Endometrial microvascular endothelial cells (primary cell): ENCODE measurements around the gene FBXO7. TPM values are rescaled to one million over a fixed set of nuclear protein-coding genes. Genes with fewer than 3 reads are reported as not detected.

Source experiments
- in situ Hi-C: cut with HindIII; loops from 2 replicates; pipeline ENCODE4 v1.10.0; 2017; ENCODE audit warnings: low sequenced_read_pairs, low pct_unique_long_range_greater_than_20kb; ENCODE audit errors: inconsistent ontology term
- total RNA-seq: library from RNA; depleted of rRNA; stranded (reverse); fragments of >200 nt; gene quantifications from one replicate; pipeline ENCODE4 v1.2.3, GENCODE V29; 2015; ENCODE audit errors: inconsistent ontology term

FBXO7 gene
- total RNA-seq, 1 donor from 2014 or later, result 102 TPM

GRCh38 chr22:32527756-32528155 is 53.1 kb downstream of the FBXO7 start:
- in situ Hi-C loops, result no loop called here

- in situ Hi-C loops, result no loop called here
Observed at GRCh38 chr22:32528316-32528715, 53.7 kb downstream of the FBXO7 start.

- in situ Hi-C loops, result no loop called here
Observed at GRCh38 chr22:32528984-32529982, 54.7 kb downstream of the FBXO7 start.

GRCh38 chr22:32531228-32531627 is 56.6 kb downstream of the FBXO7 start:
- in situ Hi-C loops, result no loop called here

- in situ Hi-C loops, result no loop called here
Observed at GRCh38 chr22:32531931-32532819, 57.6 kb downstream of the FBXO7 start.

GRCh38 chr22:32532820-32533128 is 58.2 kb downstream of the FBXO7 start:
- in situ Hi-C loops, result no loop called here

GRCh38 chr22:32533265-32534111 is 58.9 kb downstream of the FBXO7 start:
- in situ Hi-C loops, result no loop called here

GRCh38 chr22:32534252-32535235 is 59.9 kb downstream of the FBXO7 start:
- in situ Hi-C loops, result no loop called here

GRCh38 chr22:32535531-32536190 is 61.0 kb downstream of the FBXO7 start:
- in situ Hi-C loops, result no loop called here

GRCh38 chr22:32536352-32536751 is 61.7 kb downstream of the FBXO7 start:
- in situ Hi-C loops, result no loop called here

- in situ Hi-C loops, result no loop called here
Observed at GRCh38 chr22:32538521-32538920, 63.9 kb downstream of the FBXO7 start.

- in situ Hi-C loops, result no loop called here
Observed at GRCh38 chr22:32539631-32540421, 65.2 kb downstream of the FBXO7 start.

GRCh38 chr22:32541481-32541880 is 66.9 kb downstream of the FBXO7 start:
- in situ Hi-C loops, result no loop called here

GRCh38 chr22:32542066-32542676 is 67.6 kb downstream of the FBXO7 start:
- in situ Hi-C loops, result no loop called here

GRCh38 chr22:32542677-32543357 is 68.2 kb downstream of the FBXO7 start:
- in situ Hi-C loops, result no loop called here
